Spleen (tissue), 11 donors: ENCODE results near the gene CDCA5. TPM values are rescaled to one million over a fixed set of nuclear protein-coding genes. Genes with fewer than 3 reads are reported as not detected.

Experiments used
- DNase-seq: peaks from one replicate; pipeline ENCODE4 v3.0.0-alpha.2; 2020
- H3K27ac ChIP-seq, 8 donors: fragments of 200-600 bp; sonication (generic) in 7 of 8; 1 replicate in 4 of 8; 2 replicates in 4 of 8; pipeline versions ENCODE4 v1.5.0 to v1.8.0; 2016 to 2021; ENCODE audit warnings: inconsistent platforms in 4 of 8, mild to moderate bottlenecking in 4 of 8, moderate library complexity in 1 of 8
- H3K27me3 ChIP-seq, 7 donors: fragments of 200-600 bp; sonication (generic) in 6 of 7; replicated peaks in 1 of 7; 1 replicate in 4 of 7; 2 replicates in 3 of 7; pipeline versions ENCODE4 v1.5.0 to v1.8.0; 2016 to 2021; ENCODE audit warnings: inconsistent platforms in 3 of 7, mild to moderate bottlenecking in 1 of 7
- H3K36me3 ChIP-seq, 6 donors: fragments of 200-600 bp; sonication (generic) in 5 of 6; 1 replicate in 4 of 6; 2 replicates in 2 of 6; pipeline versions ENCODE4 v1.5.0 to v1.8.0; 2016 to 2021; ENCODE audit warnings: inconsistent platforms in 2 of 6
- H3K4me1 ChIP-seq, 6 donors: fragments of 200-600 bp; sonication (generic) in 5 of 6; 1 replicate in 3 of 6; 2 replicates in 3 of 6; pipeline versions ENCODE4 v1.5.0 to v1.8.0; 2016 to 2021; ENCODE audit warnings: inconsistent platforms in 3 of 6
- H3K4me3 ChIP-seq, 8 donors: fragments of 200-600 bp; sonication (generic) in 7 of 8; 1 replicate in 4 of 8; 2 replicates in 4 of 8; pipeline versions ENCODE4 v1.5.0 to v1.8.0; 2016 to 2021; ENCODE audit warnings: inconsistent platforms in 4 of 8, mild to moderate bottlenecking in 4 of 8, moderate library complexity in 2 of 8
- H3K9me3 ChIP-seq, 8 donors: fragments of 200-600 bp; sonication (generic) in 7 of 8; 1 replicate in 4 of 8; 2 replicates in 4 of 8; pipeline versions ENCODE4 v1.5.0 to v1.8.0; 2016 to 2021; ENCODE audit warnings: inconsistent platforms in 4 of 8
- POLR2A ChIP-seq, 3 donors: fragments of 450-650 bp; IDR thresholded peaks; one replicate each; pipeline ENCODE4 v1.5.1; 2017; ENCODE audit warnings: antibody characterized with exemption in 3 of 3, mild to moderate bottlenecking in 1 of 3
- POLR2AphosphoS5 ChIP-seq, 3 donors: sonication (generic); formaldehyde crosslinking; IDR thresholded peaks; one replicate each; pipeline ENCODE4 v1.5.1; 2017; ENCODE audit warnings: antibody characterized with exemption in 3 of 3
- WGBS, 5 donors: extraction: QIAGEN DNeasy Blood & Tissue Kit in 3 of 5; methylation state at CpG; one replicate each; pipeline versions ENCODE4 v1.1.5 to v1.1.7; 2013 to 2018; 5-methylcytosine and 5-hydroxymethylcytosine counted together
- intact Hi-C: fragments of 100-400 bp; cut with DNase I; formaldehyde crosslinking; loops from one replicate; pipeline ENCODE4 v1.15.0; 2023; ENCODE audit warnings: low total_unique reads
- polyA plus RNA-seq, 3 donors: library from polyadenylated mRNA; stranded (reverse); fragments of 200-250 nt; gene quantifications; one replicate each; pipeline ENCODE4 v1.2.1, GENCODE V29; 2013
- total RNA-seq, 7 donors: library from RNA; depleted of rRNA in 3 of 7; stranded (reverse); fragments of >200 nt in 3 of 7; fragmentation: NEBNext Ultra II Directional in 4 of 7; extraction: Animal tissue kit (Norgen Biotek cat#: 25700) in 4 of 7; gene quantifications; one replicate each; pipeline versions ENCODE4 v1.1.0 to v1.2.1, GENCODE V29; 2016 to 2021
- TF ChIP-seq, protein P1 (sequence below), 11 experiments: fragments of 200-600 bp in 7 of 11; fragments of 450-650 bp in 4 of 11; sonication (generic) in 4 of 11; IDR thresholded peaks in 8 of 11; conservative IDR thresholded peaks in 3 of 11; 1 replicate in 7 of 11; 2 replicates in 4 of 11; pipeline versions ENCODE4 v1.4.0 to v1.8.0; 2016 to 2021; ENCODE audit warnings: antibody characterized with exemption in 11 of 11, inconsistent platforms in 4 of 11, mild to moderate bottlenecking in 1 of 11
- donor health status: healthy with polysubstance abuse.
- donor health status: DM: no; HTN: no; CAD: no; lungs with moderate emphysema.
- donor health status: DM: no; HTN: no; CAD: no.
- donor health status: Bipolar disorder and iron deficiency.
- donor health status: healthy.
- donor health status: DM: no; HTN: no; CAD: no.
- donor health status: DM: yes; HTN: yes; CAD: no.

CDCA5 gene
- total and polyA plus RNA-seq, 10 donors: 1.5 to 11.1 (median 5.3) TPM

DNA sequence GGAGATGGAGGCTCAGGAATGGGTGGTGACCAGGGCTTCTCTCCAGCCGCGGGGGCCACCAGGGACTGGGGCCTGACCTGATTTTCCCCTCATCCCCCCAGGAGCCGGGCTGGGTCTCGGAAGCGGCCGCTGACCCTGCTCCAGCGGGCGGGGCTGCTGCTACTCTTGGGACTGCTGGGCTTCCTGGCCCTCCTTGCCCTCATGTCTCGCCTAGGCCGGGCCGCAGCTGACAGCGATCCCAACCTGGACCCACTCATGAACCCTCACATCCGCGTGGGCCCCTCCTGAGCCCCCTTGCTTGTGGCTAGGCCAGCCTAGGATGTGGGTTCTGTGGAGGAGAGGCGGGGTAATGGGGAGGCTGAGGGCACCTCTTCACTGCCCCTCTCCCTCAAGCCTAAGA lies 4.0 kb upstream of the CDCA5 start:
- WGBS, 5 donors: 86 to 97% (median 95%) methylated on average over 10 to 15 of the region's 15 CpGs
- Histone ChIP-seq H3K4me3 (no peak overlapping the region), H3K27ac (no peak overlapping the region), H3K36me3 (peaks cover 0 to 58% (median 39%) of the 10 kb centered on the region in 6 donors), H3K9me3 (no peaks in the 10 kb centered on the region), H3K4me1 (peaks cover 16 to 32% (median 25%) of the 10 kb centered on the region in 6 donors), H3K27me3 (no peaks in the 10 kb centered on the region)
- TF ChIP-seq POLR2AphosphoS5 (IDR thresholded peaks at IDR 0.05) (peak in 1 of 3 donors; percentile 12), POLR2A (IDR thresholded peaks at IDR 0.05) (no peak)
- DNase-seq: no peak
- intact Hi-C loops: no loop called here

DNA sequence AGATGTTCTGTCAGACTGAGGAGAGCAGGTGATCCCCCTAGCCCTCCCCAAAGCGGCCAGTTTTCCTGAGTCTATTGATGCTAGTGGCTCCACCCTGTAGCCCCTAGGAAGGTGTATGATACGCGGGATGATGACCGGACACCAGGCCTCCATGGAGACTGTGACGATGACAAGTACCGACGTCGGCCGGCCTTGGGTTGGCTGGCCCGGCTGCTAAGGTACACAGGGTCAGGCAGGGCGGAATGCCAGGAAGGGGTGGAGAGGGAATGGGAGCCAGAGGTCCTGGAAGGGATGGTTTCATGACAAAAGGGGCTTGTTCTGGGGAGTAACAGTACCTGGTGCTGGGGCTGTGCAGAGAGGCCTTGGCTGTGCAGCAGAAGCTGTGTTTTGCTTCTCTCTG lies 3.4 kb upstream of the CDCA5 start:
- Histone ChIP-seq H3K36me3 (peaks cover 0 to 58% (median 39%) of the 10 kb centered on the region in 6 donors), H3K9me3 (no peaks in the 10 kb centered on the region), H3K27ac (no peak overlapping the region), H3K4me1 (peaks cover 16 to 37% (median 26%) of the 10 kb centered on the region in 6 donors), H3K27me3 (no peaks in the 10 kb centered on the region), H3K4me3 (no peak overlapping the region)
- TF ChIP-seq POLR2A (IDR thresholded peaks at IDR 0.05) (no peak), POLR2AphosphoS5 (IDR thresholded peaks at IDR 0.05) (no peak)
- TF ChIP-seq, protein P1, sequence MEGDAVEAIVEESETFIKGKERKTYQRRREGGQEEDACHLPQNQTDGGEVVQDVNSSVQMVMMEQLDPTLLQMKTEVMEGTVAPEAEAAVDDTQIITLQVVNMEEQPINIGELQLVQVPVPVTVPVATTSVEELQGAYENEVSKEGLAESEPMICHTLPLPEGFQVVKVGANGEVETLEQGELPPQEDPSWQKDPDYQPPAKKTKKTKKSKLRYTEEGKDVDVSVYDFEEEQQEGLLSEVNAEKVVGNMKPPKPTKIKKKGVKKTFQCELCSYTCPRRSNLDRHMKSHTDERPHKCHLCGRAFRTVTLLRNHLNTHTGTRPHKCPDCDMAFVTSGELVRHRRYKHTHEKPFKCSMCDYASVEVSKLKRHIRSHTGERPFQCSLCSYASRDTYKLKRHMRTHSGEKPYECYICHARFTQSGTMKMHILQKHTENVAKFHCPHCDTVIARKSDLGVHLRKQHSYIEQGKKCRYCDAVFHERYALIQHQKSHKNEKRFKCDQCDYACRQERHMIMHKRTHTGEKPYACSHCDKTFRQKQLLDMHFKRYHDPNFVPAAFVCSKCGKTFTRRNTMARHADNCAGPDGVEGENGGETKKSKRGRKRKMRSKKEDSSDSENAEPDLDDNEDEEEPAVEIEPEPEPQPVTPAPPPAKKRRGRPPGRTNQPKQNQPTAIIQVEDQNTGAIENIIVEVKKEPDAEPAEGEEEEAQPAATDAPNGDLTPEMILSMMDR (IDR thresholded peaks at IDR 0.05 in 8 of 11, conservative IDR thresholded peaks at IDR 0.05 in 3 of 11): no peak
- WGBS, 5 donors: 87 to 93% (median 90%) methylated on average over 11 of the region's 11 CpGs
- DNase-seq: no peak
- intact Hi-C loops: no loop called here

DNA sequence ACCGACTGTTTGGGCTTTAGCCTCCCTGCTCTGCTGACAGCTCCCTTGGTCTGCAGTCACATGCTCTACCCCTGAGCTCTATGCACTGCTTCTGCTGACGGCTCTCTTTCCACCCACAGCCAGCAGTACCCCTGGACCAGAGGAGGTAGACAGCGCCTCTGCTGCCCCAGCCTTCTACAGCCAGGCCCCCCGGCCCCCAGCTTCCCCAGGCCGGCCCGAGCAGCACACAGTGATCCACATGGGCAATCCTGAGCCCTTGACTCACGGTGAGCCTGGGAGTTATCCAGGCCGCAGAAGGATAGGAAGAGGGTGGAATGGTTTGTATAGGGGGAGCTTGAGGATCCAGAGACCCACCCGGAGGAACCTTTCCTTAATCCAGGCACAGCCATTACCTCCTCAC lies 3.0 kb upstream of the CDCA5 start:
- peaks cover 16 to 39% (median 26%) of the 10 kb centered on the region in 6 donors for H3K4me1 ChIP-seq
- DNase-seq: no peak
- no peaks in the 10 kb centered on the region for H3K9me3 ChIP-seq
- WGBS, 5 donors: 91 to 99% (median 93%) methylated on average over 9 of the region's 9 CpGs
- intact Hi-C loops: no loop called here
- H3K4me3 ChIP-seq: no peak overlapping the region
- no peaks in the 10 kb centered on the region for H3K27me3 ChIP-seq
- TF ChIP-seq POLR2A (IDR thresholded peaks at IDR 0.05): no peak
- no peak for TF ChIP-seq POLR2AphosphoS5 (IDR thresholded peaks at IDR 0.05)
- TF ChIP-seq, protein P1 (IDR thresholded peaks at IDR 0.05 in 8 of 11, conservative IDR thresholded peaks at IDR 0.05 in 3 of 11): no peak
- peaks cover 0 to 58% (median 39%) of the 10 kb centered on the region in 6 donors for H3K36me3 ChIP-seq
- H3K27ac ChIP-seq: no peak overlapping the region

DNA sequence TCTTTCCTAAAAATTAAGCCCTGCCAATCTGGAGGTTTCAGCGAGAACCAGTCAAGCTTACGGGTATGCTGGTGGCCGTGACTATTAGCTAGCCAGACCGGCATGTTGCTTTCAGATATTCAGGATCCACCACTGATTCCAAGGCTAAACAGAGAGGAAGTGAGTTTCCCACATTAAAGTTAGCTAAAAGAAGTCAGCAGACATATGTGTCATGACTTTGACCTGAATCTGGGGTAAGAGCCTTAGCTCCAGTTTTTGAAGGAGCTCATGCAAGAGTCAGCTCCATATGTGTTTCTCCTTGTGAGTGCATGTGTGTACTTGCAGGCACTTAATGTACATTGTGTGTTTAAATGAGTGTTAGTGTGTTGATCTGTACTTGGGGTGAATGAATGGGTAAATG lies 1.6 kb upstream of the CDCA5 start:
- H3K4me3 ChIP-seq: peak overlapping the region in 1 of 8 donors; percentile 66
- H3K9me3 ChIP-seq: no peaks in the 10 kb centered on the region
- intact Hi-C loops: no loop called here
- H3K27ac ChIP-seq: peak overlapping the region in 1 of 8 donors; percentile 91
- 85 to 95% (median 92%) methylated on average over 4 of the region's 4 CpGs for WGBS, 5 donors
- H3K27me3 ChIP-seq: no peaks in the 10 kb centered on the region
- peaks cover 0 to 55% (median 39%) of the 10 kb centered on the region in 6 donors for H3K36me3 ChIP-seq
- H3K4me1 ChIP-seq: peaks cover 16 to 48% (median 26%) of the 10 kb centered on the region in 6 donors
- DNase-seq: no peak
- no peak for TF ChIP-seq POLR2A (IDR thresholded peaks at IDR 0.05)
- TF ChIP-seq, protein P1 (IDR thresholded peaks at IDR 0.05 in 8 of 11, conservative IDR thresholded peaks at IDR 0.05 in 3 of 11): no peak
- no peak for TF ChIP-seq POLR2AphosphoS5 (IDR thresholded peaks at IDR 0.05)
